PC-9 (cell line): ENCODE data around the gene TRAF3. TPM values are rescaled to one million over a fixed set of nuclear protein-coding genes. Genes with fewer than 3 reads are reported as not detected.
A peak's percentile ranks its signal among the peaks of the same experiment; 100 is the strongest.

Experiments
- BruUV-seq: library from RNA; stranded (reverse); fragments of 400-500 nt; replicated peaks from 2 replicates; lab custom pipeline; 2021; lab: Mats Ljungman, UMichigan
- CTCF ChIA-PET: fragments of 300-600 bp; sonication (Branson Sonifier 250); formaldehyde crosslinking; loops from one replicate; lab custom pipeline; 2022; ENCODE audit warnings: antibody characterized with exemption; lab: Charles Lee
- POLR2A ChIA-PET: fragments of 300-600 bp; sonication (Branson Sonifier 250); formaldehyde crosslinking; loops from one replicate; lab custom pipeline; 2022; ENCODE audit warnings: antibody characterized with exemption; ENCODE audit not compliant: unreplicated experiment; lab: Charles Lee
- DNase-seq, 2 experiments: peaks; one replicate each; pipeline versions ENCODE4 v3.0.0 to v3.0.0-alpha.2; 2015 to 2022; ENCODE audit warnings: mixed read lengths in 1 of 2
- H2AFZ ChIP-seq: fragments of 200-600 bp; sonication (generic); 2 replicates; pipeline ENCODE4 v1.8.1; 2017; ENCODE audit warnings: antibody characterized with exemption
- H3F3A ChIP-seq: fragments of 200-600 bp; sonication (generic); 2 replicates; pipeline ENCODE4 v1.8.1; 2017; ENCODE audit warnings: antibody characterized with exemption, mild to moderate bottlenecking, low read depth; ENCODE audit not compliant: insufficient read depth
- H3K27ac ChIP-seq: fragments of 200-600 bp; sonication (generic); 2 replicates; pipeline ENCODE4 v1.6.1; 2016; ENCODE audit warnings: mixed run types
- H3K27me3 ChIP-seq: fragments of 200-600 bp; sonication (generic); 2 replicates; pipeline ENCODE4 v1.6.1; 2016; ENCODE audit warnings: low read depth, mixed run types; ENCODE audit not compliant: insufficient read depth
- H3K36me3 ChIP-seq: fragments of 200-600 bp; sonication (generic); 2 replicates; pipeline ENCODE4 v1.6.1; 2016; ENCODE audit warnings: low read depth, mixed run types
- H3K4me1 ChIP-seq: fragments of 200-600 bp; sonication (generic); replicated peaks from 2 replicates; pipeline ENCODE4 v1.6.1; 2016; ENCODE audit warnings: mixed run types; ENCODE audit not compliant: insufficient read depth
- H3K4me2 ChIP-seq: fragments of 200-600 bp; sonication (generic); 2 replicates; pipeline ENCODE4 v1.6.1; 2017; ENCODE audit warnings: mixed run types
- H3K4me3 ChIP-seq: fragments of 200-600 bp; sonication (generic); 2 replicates; pipeline ENCODE4 v1.6.1; 2016; ENCODE audit warnings: mixed run types
- H3K79me2 ChIP-seq: fragments of 200-600 bp; sonication (generic); 2 replicates; pipeline ENCODE4 v1.6.1; 2017; ENCODE audit warnings: low read depth, mixed run types
- H3K9me2 ChIP-seq: fragments of 200-600 bp; sonication (generic); 2 replicates; pipeline ENCODE4 v1.8.1; 2017; ENCODE audit warnings: mild to moderate bottlenecking; ENCODE audit not compliant: insufficient read depth
- H3K9me3 ChIP-seq: fragments of 200-600 bp; sonication (generic); 2 replicates; pipeline ENCODE4 v1.8.1; 2016; ENCODE audit warnings: low read depth; ENCODE audit not compliant: insufficient read depth
- H4K20me1 ChIP-seq: fragments of 200-600 bp; sonication (generic); 2 replicates; pipeline ENCODE4 v1.8.1; 2017; ENCODE audit not compliant: insufficient read depth
- CTCF ChIP-seq: fragments of 200-600 bp; sonication (generic); conservative IDR thresholded peaks from 2 replicates; pipeline ENCODE4 v1.6.1; 2017; ENCODE audit warnings: mixed run types, antibody characterized with exemption, mild to moderate bottlenecking, moderate library complexity
- EZH2 ChIP-seq: fragments of 200-600 bp; sonication (generic); IDR thresholded peaks from 2 replicates; pipeline ENCODE4 v1.8.0; 2017; ENCODE audit warnings: antibody characterized with exemption, low read depth
- intact Hi-C: fragments of 100-400 bp; cut with micrococcal nuclease; formaldehyde crosslinking; loops from one replicate; pipeline ENCODE4 v1.10.0; 2022; ENCODE audit not compliant: unreplicated experiment
- total RNA-seq: library from RNA; stranded (reverse); gene quantifications from 2 replicates; pipeline ENCODE4 v1.2.3, GENCODE V29; 2021

The TRAF3 gene
- total RNA-seq, 1 experiment from 2014 or later = 41.3 TPM

GRCh38 chr14:102878174-102878969, 101.1 kb downstream of the TRAF3 start:
- peak in 1 of 2 experiments; percentile 24 for DNase-seq
- TF ChIP-seq EZH2 (no peak), CTCF (peak; percentile 42; the same call in 1 of the 2 replicates)
- POLR2A ChIA-PET = no interaction called here
- H3F3A ChIP-seq = peaks cover 8% of the 10 kb centered on the region; the same call in 1 of the 2 replicates
- 0 out of 2 replicates have a peak, but pooled peaks cover 12% of the 10 kb centered on the region for H3K36me3 ChIP-seq
- H4K20me1 ChIP-seq = no peaks in the 10 kb centered on the region
- H3K79me2 ChIP-seq = no peaks in the 10 kb centered on the region
- no peaks in the 10 kb centered on the region for H3K9me2 ChIP-seq
- no peak overlapping the region for H3K27ac ChIP-seq
- H3K4me2 ChIP-seq = no peak overlapping the region
- H2AFZ ChIP-seq = no peak overlapping the region
- CTCF ChIA-PET = interaction anchor here (0.6 kb wide), 1 partner anchor 1110 kb away, joined by 3 read pairs; no protein-coding TSS in a partner anchor
- no peak overlapping the region for H3K4me3 ChIP-seq
- intact Hi-C loops = no loop called here
- BruUV-seq = no TSS peak
- H3K27me3 ChIP-seq = no peaks in the 10 kb centered on the region
- H3K4me1 ChIP-seq = no peaks in the 10 kb centered on the region
- no peaks in the 10 kb centered on the region for H3K9me3 ChIP-seq

GRCh38 chr14:102878970-102879460, 101.8 kb downstream of the TRAF3 start:
- Histone ChIP-seq H3K9me3 (no peaks in the 10 kb centered on the region), H3K27me3 (no peaks in the 10 kb centered on the region), H3K4me2 (no peak overlapping the region), H3K36me3 (0 out of 2 replicates have a peak, but pooled peaks cover 12% of the 10 kb centered on the region), H3K4me1 (no peaks in the 10 kb centered on the region), H3K4me3 (no peak overlapping the region), H3K9me2 (no peaks in the 10 kb centered on the region), H3F3A (peaks cover 8% of the 10 kb centered on the region; the same call in 1 of the 2 replicates), H3K79me2 (no peaks in the 10 kb centered on the region), H2AFZ (no peak overlapping the region), H4K20me1 (no peaks in the 10 kb centered on the region), H3K27ac (no peak overlapping the region)
- DNase-seq = peak; percentile 52 to 58
- CTCF ChIA-PET = interaction anchor here (0.6 to 0.7 kb wide), 3 partner anchors 181 to 1110 kb away, joined by 3 to 11 read pairs (median 3); no protein-coding TSS in a partner anchor
- TF ChIP-seq EZH2 (no peak), CTCF (0 out of 2 replicates have a peak, but pooled peaks have one; percentile 23)
- intact Hi-C loops = no loop called here
- POLR2A ChIA-PET = no interaction called here
- no TSS peak for BruUV-seq

- intact Hi-C loops = no loop called here
- Histone ChIP-seq H3K27ac (no peak overlapping the region), H3K79me2 (no peaks in the 10 kb centered on the region), H3K9me3 (no peaks in the 10 kb centered on the region), H2AFZ (no peak overlapping the region), H3K4me3 (no peak overlapping the region), H3K9me2 (no peaks in the 10 kb centered on the region), H3K36me3 (0 out of 2 replicates have a peak, but pooled peaks cover 6% of the 10 kb centered on the region), H3F3A (peaks cover 3% of the 10 kb centered on the region; the same call in 1 of the 2 replicates), H4K20me1 (no peaks in the 10 kb centered on the region), H3K27me3 (no peaks in the 10 kb centered on the region), H3K4me2 (no peak overlapping the region), H3K4me1 (no peaks in the 10 kb centered on the region)
- no peak for DNase-seq
- ChIA-PET POLR2A (interaction anchor here (0.6 kb wide), 1 partner anchor 679 kb away, joined by 3 read pairs; no protein-coding TSS in a partner anchor), CTCF (interaction anchor here (0.6 to 0.7 kb wide), 2 partner anchors 60 to 188 kb away, joined by 3 to 8 read pairs; no protein-coding TSS in a partner anchor)
- BruUV-seq = no TSS peak
- TF ChIP-seq CTCF (no peak), EZH2 (no peak)
These were observed 105.1 kb downstream of the TRAF3 start for GRCh38 chr14:102882226-102882906.
